ENCODE data around the gene VPS39. TPM values are rescaled to one million over a fixed set of nuclear protein-coding genes. Genes with fewer than 3 reads are reported as not detected.

Gene VPS39
- total RNA-seq, 1 donor from 2014 or later = 62.5 TPM

DNA sequence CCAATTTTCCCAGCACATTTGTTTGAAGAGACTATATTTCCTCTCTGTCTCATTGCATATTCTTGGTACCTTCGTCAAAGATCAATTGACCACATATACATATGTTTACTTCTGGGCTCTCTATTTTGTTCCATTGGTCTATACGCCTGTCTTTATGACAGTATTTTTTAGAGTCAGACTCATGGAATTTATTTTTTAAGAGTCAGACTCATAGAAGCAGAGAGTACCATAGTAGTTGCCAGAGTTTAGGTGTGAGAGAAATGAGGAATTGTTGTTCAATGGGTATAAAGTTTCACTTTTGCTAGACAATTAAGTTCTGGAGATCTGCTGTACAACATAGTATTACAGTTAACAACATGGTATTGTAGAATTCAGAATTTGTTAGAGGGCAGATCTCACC is 78.7 kb downstream of the VPS39 start:
- DNase-seq (ENCODE audit: low read depth) = no peak

DNA sequence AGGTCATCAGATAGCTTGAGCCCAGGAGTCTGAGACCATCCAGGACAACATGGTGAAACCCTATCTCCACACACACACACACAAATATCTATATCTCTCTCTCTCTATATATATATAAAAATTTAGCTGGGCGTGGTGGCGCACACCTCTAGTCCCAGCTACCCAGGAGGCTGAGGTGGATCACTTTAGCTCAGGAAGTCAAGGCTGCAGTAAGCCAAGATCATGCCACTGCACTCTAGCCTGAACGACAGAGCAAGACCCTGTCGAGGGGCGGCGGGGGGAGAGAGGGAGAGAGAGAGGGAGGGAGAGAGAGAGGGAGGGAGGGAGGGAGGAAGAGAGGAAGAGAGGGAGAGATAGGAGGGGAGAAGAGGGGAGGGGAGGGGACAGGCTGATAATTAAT is 79.6 kb downstream of the VPS39 start:
- DNase-seq (ENCODE audit: low read depth) = no peak

DNA sequence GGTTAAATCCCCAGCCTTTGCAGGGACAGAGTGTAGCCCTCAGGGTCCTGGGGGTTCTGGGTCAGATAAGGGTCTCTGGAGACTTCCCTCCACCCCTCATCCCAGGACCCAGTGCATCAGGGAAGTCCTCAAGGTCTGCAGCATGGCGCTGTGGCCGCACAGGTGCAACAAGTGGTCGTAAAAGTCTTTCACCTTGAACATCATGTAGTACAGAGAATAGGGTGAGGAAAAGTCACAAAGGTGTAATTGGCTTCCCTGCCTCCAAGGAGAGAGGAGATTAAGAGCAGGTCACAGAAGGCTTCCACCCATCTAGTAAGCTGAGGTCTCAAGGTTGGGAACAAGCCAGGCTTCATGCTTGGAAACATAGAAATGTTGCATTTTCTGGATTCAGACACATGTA is 84.6 kb downstream of the VPS39 start:
- DNase-seq (ENCODE audit: low read depth) = no peak

DNA sequence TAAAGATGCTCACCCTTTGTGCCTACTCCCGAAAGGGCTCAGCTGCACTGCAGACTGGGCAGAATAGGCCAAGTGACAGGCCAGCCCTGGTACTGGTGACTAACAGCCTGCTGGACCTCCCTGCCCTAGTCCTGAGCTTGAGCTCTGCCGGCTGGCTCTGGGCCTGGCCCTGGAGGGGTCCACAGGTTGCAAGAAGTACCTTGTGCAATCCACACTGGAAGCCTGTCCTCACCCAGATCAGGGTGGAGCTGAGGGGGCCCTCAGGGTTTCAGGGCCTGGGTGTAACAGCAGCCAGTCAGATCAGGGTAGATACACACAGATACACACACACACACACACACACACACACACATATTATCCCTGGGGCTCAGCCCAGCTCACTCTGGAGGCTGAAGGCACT is 86.4 kb downstream of the VPS39 start:
- DNase-seq (ENCODE audit: low read depth) = no peak

DNA sequence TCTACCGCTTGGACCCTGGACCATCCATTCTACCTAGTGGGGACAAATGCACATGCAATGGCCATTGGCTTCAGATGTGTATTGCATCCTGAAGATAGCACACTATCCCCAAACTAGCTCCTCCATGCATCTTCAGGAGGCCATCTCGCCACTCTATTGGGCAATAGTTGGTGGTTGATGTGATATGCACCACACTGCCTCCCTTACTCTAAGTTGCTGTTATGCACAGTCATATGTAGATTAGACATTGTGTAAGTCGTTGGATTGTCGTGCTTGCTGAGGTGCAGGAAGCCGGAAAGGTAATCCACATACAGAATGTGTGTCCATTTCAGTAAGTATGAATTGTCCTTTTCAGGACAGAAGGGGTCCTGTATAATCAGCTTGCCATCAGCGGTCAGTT is 87.1 kb downstream of the VPS39 start:
- no peak for DNase-seq (ENCODE audit: low read depth)

DNA sequence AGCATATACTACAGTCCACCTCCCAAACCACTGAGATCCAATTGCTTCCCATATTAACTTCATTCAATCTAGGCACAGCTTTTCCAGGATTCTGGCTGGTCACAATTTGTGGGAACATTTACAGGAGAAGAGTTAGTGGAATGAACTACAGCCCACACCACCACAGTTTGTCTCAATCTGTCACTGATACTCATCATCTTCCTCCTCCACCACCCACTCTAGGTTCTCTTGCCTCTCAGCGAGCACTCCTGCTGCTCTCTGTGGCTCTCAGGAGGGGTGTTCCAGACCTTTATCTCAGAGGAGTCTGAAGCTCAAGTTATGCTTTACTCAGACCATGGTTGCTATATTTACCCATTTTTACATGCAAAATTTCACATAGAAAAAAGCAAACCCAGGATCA is 87.8 kb downstream of the VPS39 start:
- no peak for DNase-seq (ENCODE audit: low read depth)

DNA sequence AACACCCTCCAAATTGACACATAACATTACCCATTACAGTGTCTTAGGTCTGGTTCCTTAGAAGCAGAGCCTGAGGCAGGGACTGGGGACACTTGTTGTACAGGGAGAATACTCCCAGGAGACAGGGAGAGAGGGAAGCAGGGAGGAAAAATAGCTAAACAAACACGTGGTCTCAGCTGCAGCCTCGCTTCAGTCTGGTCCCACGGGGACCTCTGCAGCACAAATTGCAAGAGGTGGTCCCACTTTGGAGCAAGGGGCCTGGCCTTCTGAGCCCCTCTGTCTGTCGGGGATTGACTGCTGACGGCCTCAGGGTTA is 88.7 kb downstream of the VPS39 start:
- no peak for DNase-seq (ENCODE audit: low read depth)

DNA sequence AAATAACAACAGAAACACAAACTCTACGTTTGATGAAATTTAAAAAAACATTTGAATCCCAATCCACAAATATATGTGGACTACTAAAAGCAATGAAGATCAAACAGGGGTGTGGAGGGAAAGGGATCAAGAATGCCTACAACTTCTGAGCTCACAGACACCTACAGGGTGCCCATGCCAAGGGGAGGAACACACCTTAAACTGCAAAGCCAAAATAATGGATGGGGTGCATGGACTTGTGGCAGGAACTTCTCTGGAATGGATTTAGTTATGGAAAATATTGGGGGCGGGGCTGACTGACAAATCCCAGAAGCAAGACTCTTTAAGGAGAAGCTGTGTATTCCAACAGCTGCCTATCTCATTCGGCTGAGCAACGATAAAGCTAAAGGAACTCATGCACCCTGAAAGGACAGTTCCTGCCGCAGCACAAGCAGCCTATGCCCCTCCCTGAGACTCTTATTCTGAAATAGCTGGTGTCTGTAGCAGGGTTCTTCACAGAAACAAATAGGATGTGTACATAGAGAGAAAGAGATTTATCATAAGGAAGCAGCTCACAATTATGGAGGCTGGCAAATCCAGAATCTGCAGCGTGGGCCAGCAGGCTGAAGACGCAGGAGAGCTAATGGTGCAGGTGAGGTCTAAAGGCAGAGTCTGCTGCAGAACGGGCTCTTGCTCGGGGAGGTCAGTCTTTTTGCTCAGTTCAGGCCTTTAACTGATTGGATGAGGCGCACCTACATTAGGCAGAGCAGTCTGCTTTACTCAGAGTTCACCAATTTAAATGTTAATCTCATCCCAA is 89.3 kb downstream of the VPS39 start:
- DNase-seq (ENCODE audit: low read depth) = no peak

DNA sequence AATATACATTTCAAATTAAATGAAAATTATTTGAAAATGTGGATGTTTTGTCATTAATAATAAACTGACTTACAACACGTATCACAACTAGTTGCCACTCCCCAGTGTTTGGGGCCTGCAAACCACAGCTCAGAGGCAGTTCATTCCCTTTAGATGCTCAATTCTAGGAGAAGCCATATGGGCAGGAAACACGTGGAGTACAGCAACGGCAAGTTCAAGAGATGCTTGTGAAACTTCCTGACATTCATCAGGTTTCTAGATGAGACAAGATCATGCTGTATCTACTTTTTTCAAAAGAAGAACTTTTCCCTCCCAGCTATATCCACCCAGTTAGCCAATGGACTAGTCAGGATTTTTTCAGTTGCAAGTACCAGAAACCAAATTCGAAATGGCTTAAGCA is 96.2 kb downstream of the VPS39 start:
- DNase-seq (ENCODE audit: low read depth) = no peak

DNA sequence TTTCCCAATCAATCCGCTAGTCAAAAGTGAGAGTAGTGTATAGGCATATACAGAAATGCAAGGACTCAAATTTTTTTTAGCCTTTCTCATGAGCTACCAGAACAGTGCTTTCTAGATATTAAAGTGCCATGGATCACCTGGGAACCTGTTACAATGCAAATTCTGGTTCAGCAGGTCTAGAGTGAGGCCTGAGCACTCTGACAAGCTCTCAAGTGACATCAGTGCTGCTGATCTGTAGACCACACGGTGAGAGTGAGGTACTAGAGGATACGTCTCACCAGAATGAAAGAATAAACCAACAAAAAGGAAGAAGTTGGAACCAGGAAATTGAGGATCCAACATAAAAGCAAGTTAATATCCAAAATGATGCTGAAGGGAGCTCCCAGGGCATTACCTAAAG is 97.7 kb downstream of the VPS39 start:
- DNase-seq (ENCODE audit: low read depth) = no peak

DNA sequence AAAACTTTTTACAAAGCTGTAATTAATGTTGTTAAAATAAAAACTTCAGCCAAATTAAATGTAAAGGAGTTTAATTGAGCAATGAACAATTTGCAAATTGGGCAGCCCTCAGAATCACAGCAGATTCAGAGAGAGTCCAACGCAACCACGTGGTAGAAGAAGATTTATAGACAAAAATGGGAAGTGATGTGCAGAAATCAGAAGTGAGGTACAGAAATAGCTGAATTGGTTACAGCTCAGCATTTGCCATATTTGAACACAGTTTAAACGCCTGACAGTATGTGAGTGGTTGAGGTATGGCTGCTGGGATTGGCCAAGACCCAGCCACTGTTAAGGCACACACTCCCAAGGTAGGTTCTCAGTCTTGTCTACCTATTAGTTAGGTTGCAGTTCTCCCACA is 99.3 kb downstream of the VPS39 start:
- DNase-seq (ENCODE audit: low read depth) = no peak

Other genes starting within 250 kb of the VPS39 start
- gene EHD4, start 235.7 kb downstream of the VPS39 start, total RNA-seq = 55.9 and 57.1 TPM in 2 replicates
- not detected in 2 replicates for gene PLA2G4E, start 187.3 kb downstream of the VPS39 start, total RNA-seq
- not detected in 2 replicates for gene PLA2G4D, start 113.7 kb downstream of the VPS39 start, total RNA-seq
- gene PLA2G4F, start 51.7 kb downstream of the VPS39 start, total RNA-seq = 0.20 and 2.1 TPM in 2 replicates
- 20.9 and 22.4 TPM in 2 replicates for gene GANC, start 64.9 kb upstream of the VPS39 start, total RNA-seq
- gene TMEM87A, start 65.1 kb upstream of the VPS39 start, total RNA-seq = 44.8 and 72.8 TPM in 2 replicates
- 0.35 and 3.6 TPM in 2 replicates for gene CAPN3, start 151.2 kb upstream of the VPS39 start, total RNA-seq

Data from renal cortical epithelial cell (primary cell).